HG03108 (cell line): ENCODE measurements around the gene ATN1.

ENCODE experiments used
- ATAC-seq: cut with Tn5 transposase; IDR thresholded peaks from one replicate; pipeline ENCODE4 v1.9.1; 2021; ENCODE audit warnings: moderate library complexity; ENCODE audit not compliant: unreplicated experiment

Gene ATN1

GRCh38 chr12:6925540-6926279 lies 2.0 kb upstream of the ATN1 start:
- no peak for ATAC-seq

- ATAC-seq = no peak
Observed at GRCh38 chr12:6928022-6928702, 403 bp downstream of the ATN1 start.

DNA sequence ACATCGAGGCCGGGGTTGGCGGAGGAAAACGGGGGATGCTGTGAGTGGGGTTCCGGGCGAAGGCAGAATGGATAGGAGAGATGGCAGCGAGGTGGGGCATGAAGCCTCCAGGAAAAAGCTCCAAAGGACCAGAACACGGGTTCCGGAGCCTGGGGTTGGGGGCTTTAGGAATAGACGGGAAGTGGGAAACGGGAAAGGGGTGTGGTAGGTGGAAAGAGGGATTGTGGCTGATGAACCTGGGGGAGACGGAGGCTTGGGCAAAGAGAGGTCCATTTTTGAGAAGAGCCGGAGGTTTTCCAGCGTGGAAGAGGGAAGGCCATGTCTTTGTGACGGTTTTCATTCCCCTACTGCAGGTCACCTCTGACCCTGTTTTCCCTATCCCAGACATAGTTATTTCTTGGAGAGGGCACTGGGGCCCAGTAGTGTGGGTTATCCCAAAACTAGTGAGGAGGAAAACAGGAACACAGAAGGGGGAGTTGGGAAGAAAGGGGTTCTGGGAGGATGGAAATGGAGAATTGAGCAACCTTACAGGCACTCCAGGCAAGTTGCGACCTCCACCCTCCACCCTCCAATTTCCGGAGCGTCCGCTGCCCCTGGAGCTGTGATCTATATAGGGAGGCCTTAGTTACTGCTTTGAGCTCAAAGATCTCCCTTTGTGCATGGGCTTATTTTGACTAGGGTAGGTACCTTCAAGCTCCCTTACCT lies 1.1 kb downstream of the ATN1 start:
- ATAC-seq = no peak

DNA sequence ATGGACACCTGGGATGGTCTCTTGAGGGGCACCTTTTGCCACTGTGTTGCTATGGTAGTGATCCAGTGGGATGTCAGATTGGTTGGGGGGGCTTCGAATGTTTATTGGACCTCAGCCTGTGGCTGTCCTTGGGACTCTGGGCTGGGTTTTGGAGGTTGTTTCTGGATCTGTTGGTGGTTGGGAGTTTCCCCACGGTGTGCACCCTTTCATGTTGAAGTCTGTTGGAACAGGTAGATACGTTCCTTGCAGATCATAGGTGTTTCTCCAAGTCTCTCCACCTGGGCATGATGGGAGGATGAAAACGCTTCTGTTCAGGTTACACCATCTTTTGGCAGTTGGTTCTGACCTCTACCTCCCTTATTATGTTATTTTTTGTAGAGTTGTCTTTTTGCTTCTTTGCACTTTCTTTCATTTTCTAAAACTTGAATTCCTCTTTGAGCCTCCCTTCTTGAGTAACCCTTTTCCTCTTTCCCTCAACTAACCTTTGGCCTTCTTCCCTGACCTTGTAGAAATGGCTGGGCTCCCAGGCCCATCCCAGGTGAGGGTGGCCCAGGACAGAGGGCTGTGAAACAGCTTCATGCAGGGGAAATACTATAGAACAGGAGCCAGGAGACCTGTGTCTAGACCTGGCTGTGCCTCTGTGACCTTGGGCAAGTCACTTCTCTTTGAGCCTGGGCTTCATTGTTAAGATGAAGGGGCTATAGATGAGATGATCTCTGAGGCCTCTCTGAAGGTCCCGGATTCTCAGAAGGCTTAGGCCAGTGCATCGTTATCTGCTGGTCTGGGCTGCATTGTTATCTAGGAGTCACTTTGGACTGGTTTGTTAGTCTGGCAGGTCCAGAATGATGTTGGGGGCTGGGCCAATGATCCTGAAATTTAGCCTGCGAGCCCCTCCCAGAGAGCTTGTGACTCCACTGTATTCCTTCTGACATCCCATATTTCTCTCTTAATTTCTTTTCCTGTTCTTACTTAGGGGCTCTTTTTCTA lies 2.0 kb downstream of the ATN1 start:
- ATAC-seq = no peak

DNA sequence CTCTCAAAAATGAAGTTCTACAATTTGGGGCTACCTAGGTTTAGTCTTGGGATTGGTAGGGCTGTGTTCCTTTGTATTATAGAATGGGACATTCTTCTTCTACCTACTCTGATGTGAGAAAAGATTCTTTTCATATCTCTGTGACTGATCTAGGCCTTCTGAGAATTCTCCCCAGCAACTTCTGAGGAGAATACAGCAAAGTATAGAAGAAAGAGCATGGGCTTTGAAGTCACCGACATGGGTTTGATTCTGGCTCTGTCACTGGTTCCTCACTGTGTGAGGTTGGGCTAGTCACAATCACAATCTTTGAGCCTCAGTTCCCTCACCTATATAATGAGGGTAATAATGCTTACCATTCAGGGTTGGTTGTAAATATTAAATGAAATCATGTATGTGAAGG lies 5.0 kb downstream of the ATN1 start:
- no peak for ATAC-seq

DNA sequence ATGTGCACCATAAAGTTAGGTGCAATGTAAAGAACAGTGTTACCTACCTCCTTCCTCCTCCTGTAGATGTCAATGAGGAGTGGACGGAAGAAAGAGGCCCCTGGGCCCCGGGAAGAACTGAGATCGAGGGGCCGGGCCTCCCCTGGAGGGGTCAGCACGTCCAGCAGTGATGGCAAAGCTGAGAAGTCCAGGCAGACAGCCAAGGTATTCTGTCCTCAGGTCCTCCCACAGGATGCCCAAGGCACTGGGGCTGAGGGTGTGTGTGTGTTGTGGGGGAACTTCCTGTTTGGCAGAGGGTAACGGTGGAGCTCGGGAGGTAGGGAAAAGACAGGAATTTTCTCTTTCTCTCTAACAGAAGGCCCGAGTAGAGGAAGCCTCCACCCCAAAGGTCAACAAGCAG lies 6.4 kb downstream of the ATN1 start:
- no peak for ATAC-seq

GRCh38 chr12:6935371-6936193 lies 7.8 kb downstream of the ATN1 start:
- no peak for ATAC-seq

GRCh38 chr12:6936194-6936635 lies 8.5 kb downstream of the ATN1 start:
- ATAC-seq = no peak

- peak; percentile 7 for ATAC-seq
Observed at GRCh38 chr12:6936636-6937480, 9.1 kb downstream of the ATN1 start.

DNA sequence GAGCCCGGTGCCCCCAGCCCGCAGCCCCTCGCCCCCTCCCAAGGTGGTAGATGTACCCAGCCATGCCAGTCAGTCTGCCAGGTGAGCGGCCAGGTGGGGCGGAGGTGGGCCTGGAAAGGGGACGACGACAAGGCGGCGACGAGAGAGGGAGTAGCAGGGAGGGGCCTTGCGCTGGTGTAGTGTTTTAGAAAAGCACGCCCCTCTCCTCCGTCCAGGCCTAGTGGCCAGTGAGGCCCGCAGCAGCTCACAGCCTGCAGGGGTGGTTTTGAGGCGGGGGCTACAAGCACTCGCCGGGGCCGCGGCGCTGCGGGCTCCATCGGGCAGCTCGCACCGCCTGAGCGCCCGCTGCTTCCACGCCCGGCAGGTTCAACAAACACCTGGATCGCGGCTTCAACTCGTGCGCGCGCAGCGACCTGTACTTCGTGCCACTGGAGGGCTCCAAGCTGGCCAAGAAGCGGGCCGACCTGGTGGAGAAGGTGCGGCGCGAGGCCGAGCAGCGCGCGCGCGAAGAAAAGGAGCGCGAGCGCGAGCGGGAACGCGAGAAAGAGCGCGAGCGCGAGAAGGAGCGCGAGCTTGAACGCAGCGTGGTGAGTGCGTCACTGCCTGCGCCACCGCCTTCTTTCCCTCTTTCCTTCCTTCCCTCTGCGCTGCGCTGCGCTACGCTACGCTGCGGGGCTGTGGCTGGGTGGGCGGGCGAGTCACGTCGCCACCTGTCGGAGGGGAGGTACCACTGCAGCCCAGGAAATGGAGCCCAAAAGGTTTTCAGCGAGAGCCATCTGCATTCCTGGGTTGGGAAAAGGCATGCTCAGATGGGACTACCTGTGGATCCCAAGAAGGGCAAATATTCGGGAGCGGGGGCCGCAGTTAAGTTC lies 10.0 kb downstream of the ATN1 start:
- peak; percentile 90 for ATAC-seq

- ATAC-seq = no peak
Observed at GRCh38 chr12:6938353-6939190, 10.8 kb downstream of the ATN1 start.

DNA sequence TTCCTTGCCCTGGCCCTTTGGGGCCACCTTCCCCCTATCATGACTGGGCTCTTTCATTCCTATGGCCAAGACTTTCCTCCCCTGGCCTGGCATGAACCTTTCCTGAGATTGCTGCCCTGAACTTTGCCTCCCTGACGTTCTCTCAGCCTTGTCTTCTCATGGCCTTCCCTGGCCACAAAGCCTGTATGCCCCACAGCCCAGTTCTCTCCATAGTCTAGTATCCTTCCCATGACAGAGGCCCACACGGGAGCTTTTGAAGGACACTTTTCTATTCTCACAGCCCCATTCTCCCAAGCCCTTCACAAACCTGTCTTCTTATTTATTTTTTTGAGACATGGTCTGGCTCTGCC lies 11.4 kb downstream of the ATN1 start:
- ATAC-seq = no peak

- no peak for ATAC-seq
Observed at GRCh38 chr12:6941267-6941666, 13.5 kb downstream of the ATN1 start.

GRCh38 chr12:6941782-6942181 lies 14.0 kb downstream of the ATN1 start:
- no peak for ATAC-seq

- ATAC-seq = no peak
Observed at GRCh38 chr12:6942331-6942665, 14.5 kb downstream of the ATN1 start.

DNA sequence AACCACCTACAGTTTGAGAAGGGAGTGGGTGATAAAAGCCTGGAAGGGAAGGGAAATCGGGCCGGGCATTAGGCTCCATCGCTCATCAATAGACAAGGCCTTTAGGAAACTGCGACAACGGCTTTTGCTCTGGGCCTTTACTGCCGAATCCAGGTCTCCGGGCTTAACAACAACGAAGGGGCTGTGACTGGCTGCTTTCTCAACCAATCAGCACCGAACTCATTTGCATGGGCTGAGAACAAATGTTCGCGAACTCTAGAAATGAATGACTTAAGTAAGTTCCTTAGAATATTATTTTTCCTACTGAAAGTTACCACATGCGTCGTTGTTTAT lies 15.6 kb downstream of the ATN1 start:
- peak; percentile 23 for ATAC-seq

GRCh38 chr12:6943722-6944380 lies 16.1 kb downstream of the ATN1 start, which contains the start of the genes C12orf57 and RNU7-1:
Gene C12orf57, plus strand, starts transcription at chr12:6944022. Its CDS starts 100 bp downstream, at chr12:6944122.
Gene RNU7-1, plus strand, starts transcription at chr12:6943816.
- ATAC-seq = peak; percentile 24
